GM12892 (cell line): Measurements from ENCODE around the gene PSMF1.

Experiments
- POLR2A ChIP-seq: IDR thresholded peaks from 2 replicates; pipeline ENCODE4 v1.6.1; 2011; ENCODE audit warnings: low read depth, low read length, control low read depth
- POLR2AphosphoS5 ChIP-seq: IDR thresholded peaks from 2 replicates; pipeline ENCODE4 v1.6.1; 2011; ENCODE audit warnings: low read depth, low read length, control low read depth

- TF ChIP-seq POLR2AphosphoS5: no peak
- no peak for TF ChIP-seq POLR2A
These were observed 86.2 kb downstream of the PSMF1 start for GRCh38 chr20:1204576-1204975.
